Mesenchymal stem cell (in vitro differentiated cells and primary cell): ENCODE data around the gene SUSD3.

ENCODE experiments used
- DNase-seq: peaks from one replicate; pipeline ENCODE4 v3.0.0-alpha.2; 2013
- H2AFZ ChIP-seq: one replicate; pipeline ENCODE4 v1.6.1; 2013; ENCODE audit warnings: low read depth, mild to moderate bottlenecking, control low read depth, inconsistent platforms, low read length, moderate library complexity
- H2AK5ac ChIP-seq: 2 replicates; pipeline ENCODE4 v1.6.1; 2013; ENCODE audit warnings: low read length, moderate library complexity, mild to moderate bottlenecking, inconsistent platforms; ENCODE audit not compliant: severe bottlenecking
- H2BK120ac ChIP-seq: one replicate; pipeline ENCODE4 v1.6.1; 2013; ENCODE audit warnings: low read depth, mild to moderate bottlenecking, inconsistent platforms, low read length, moderate library complexity
- H2BK12ac ChIP-seq, 2 experiments: one replicate each; pipeline ENCODE4 v1.6.1; 2013; ENCODE audit warnings: inconsistent platforms in 2 of 2, low read length in 2 of 2, mild to moderate bottlenecking in 2 of 2, moderate library complexity in 2 of 2, control low read depth in 1 of 2
- H2BK15ac ChIP-seq: one replicate; pipeline ENCODE4 v1.6.1; 2013; ENCODE audit warnings: mild to moderate bottlenecking, low read depth, inconsistent platforms; ENCODE audit not compliant: poor library complexity, severe bottlenecking
- H2BK5ac ChIP-seq: 2 replicates; pipeline ENCODE4 v1.6.1; 2013; ENCODE audit warnings: low read depth, mild to moderate bottlenecking, low read length, control low read depth, inconsistent platforms; ENCODE audit not compliant: poor library complexity, severe bottlenecking
- H3K14ac ChIP-seq, 2 experiments: one replicate each; pipeline ENCODE4 v1.6.1; 2013; ENCODE audit warnings: inconsistent platforms in 2 of 2, low read length in 2 of 2, control low read depth in 1 of 2, mild to moderate bottlenecking in 1 of 2, moderate library complexity in 1 of 2
- H3K18ac ChIP-seq, 2 experiments: one replicate each; pipeline ENCODE4 v1.6.1; 2013; ENCODE audit warnings: inconsistent platforms in 2 of 2, low read length in 2 of 2, control low read depth in 1 of 2, low read depth in 1 of 2, mild to moderate bottlenecking in 1 of 2
- H3K23ac ChIP-seq, 2 experiments: one replicate each; pipeline ENCODE4 v1.6.1; 2013; ENCODE audit warnings: inconsistent platforms in 2 of 2, low read length in 2 of 2, mild to moderate bottlenecking in 2 of 2, moderate library complexity in 2 of 2, control low read depth in 1 of 2
- H3K27ac ChIP-seq: 2 replicates; pipeline ENCODE4 v1.5.1; 2013; ENCODE audit warnings: mild to moderate bottlenecking, moderate library complexity, low read length, control low read depth, inconsistent platforms; ENCODE audit not compliant: poor library complexity, severe bottlenecking
- H3K27me3 ChIP-seq, 2 experiments: 2 replicates each; pipeline versions ENCODE4 v1.6.1 to v1.7.0; 2013; ENCODE audit warnings: low read length in 2 of 2, mild to moderate bottlenecking in 2 of 2, moderate library complexity in 2 of 2, control low read depth in 1 of 2, inconsistent platforms in 1 of 2; ENCODE audit not compliant: control insufficient read depth in 1 of 2, insufficient read depth in 1 of 2
- H3K36me3 ChIP-seq, 2 experiments: 2 replicates each; pipeline versions ENCODE4 v1.6.1 to v1.7.0; 2013; ENCODE audit warnings: low read length in 2 of 2, control low read depth in 1 of 2, inconsistent platforms in 1 of 2, low read depth in 1 of 2, mild to moderate bottlenecking in 1 of 2; ENCODE audit not compliant: insufficient read depth in 2 of 2, control insufficient read depth in 1 of 2
- H3K4ac ChIP-seq, 2 experiments: one replicate each; pipeline ENCODE4 v1.6.1; 2013; ENCODE audit warnings: inconsistent platforms in 2 of 2, low read length in 2 of 2, mild to moderate bottlenecking in 2 of 2, moderate library complexity in 2 of 2, control low read depth in 1 of 2, low read depth in 1 of 2
- H3K4me1 ChIP-seq: 2 replicates; pipeline ENCODE4 v1.6.1; 2013; ENCODE audit warnings: low read depth, low read length, control low read depth; ENCODE audit not compliant: control insufficient read depth, insufficient read depth
- H3K4me2 ChIP-seq: 2 replicates; pipeline ENCODE4 v1.6.1; 2013; ENCODE audit warnings: low read length, mild to moderate bottlenecking, inconsistent platforms; ENCODE audit not compliant: poor library complexity, severe bottlenecking
- H3K4me3 ChIP-seq, 2 experiments: 2 replicates each; pipeline versions ENCODE4 v1.5.1 to v1.7.0; 2013; ENCODE audit warnings: low read length in 2 of 2, mild to moderate bottlenecking in 2 of 2, control low read depth in 1 of 2, low read depth in 1 of 2; ENCODE audit not compliant: insufficient read depth in 1 of 2
- H3K79me1 ChIP-seq: replicated peaks from 2 replicates; pipeline ENCODE4 v1.6.1; 2013; ENCODE audit warnings: mild to moderate bottlenecking, control low read depth, low read length, inconsistent platforms; ENCODE audit not compliant: poor library complexity, severe bottlenecking
- H3K9ac ChIP-seq: 2 replicates; pipeline ENCODE4 v1.7.0; 2013; ENCODE audit warnings: mild to moderate bottlenecking, low read length, moderate library complexity
- H3K9me3 ChIP-seq: 2 replicates; pipeline ENCODE4 v1.7.0; 2013; ENCODE audit warnings: mild to moderate bottlenecking, low read length; ENCODE audit not compliant: control insufficient read depth
- H4K8ac ChIP-seq: one replicate; pipeline ENCODE4 v1.6.1; 2013; ENCODE audit warnings: inconsistent platforms, mild to moderate bottlenecking, low read length, moderate library complexity
- H4K91ac ChIP-seq: one replicate; pipeline ENCODE4 v1.6.1; 2013; ENCODE audit warnings: mild to moderate bottlenecking, low read length, inconsistent platforms
- WGBS: methylation state at CpG from one replicate; pipeline ENCODE4 v1.1.7; 2013; ENCODE audit warnings: mixed read lengths; 5-methylcytosine and 5-hydroxymethylcytosine counted together

The SUSD3 gene

DNA sequence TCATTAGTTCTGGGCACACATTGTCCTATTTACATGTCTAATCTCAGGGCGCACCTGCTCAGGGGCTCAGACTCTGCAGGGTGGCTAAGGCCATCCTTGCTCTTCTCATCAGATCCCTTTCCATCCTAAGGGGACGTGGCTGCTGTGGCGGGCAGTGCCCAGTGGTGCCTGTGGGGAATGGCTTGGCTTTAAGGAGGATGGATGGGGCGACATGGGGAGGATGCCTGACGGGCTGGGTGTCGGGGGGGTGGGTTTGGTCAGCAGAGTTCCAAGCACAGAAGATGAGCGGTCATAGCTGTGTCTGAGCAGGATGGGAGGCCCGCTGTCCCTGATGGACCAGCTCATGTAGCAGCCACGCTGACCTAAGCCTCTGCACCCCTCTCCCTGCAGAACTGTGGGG is 40.9 kb upstream of the SUSD3 start:
- Histone ChIP-seq H3K27ac (no peak overlapping the region), H2AK5ac (no peak overlapping the region), H3K23ac (no peak overlapping the region), H2BK12ac (no peak overlapping the region), H2AFZ (no peak overlapping the region), H3K4me2 (no peak overlapping the region), H3K18ac (no peak overlapping the region), H3K79me1 (no peaks in the 10 kb centered on the region), H2BK15ac (no peak overlapping the region), H3K4me3 (no peak overlapping the region), H3K9me3 (no peaks in the 10 kb centered on the region), H4K8ac (no peak overlapping the region), H3K4me1 (no peaks in the 10 kb centered on the region), H2BK120ac (no peak overlapping the region), H2BK5ac (no peak overlapping the region), H3K14ac (no peak overlapping the region), H3K9ac (no peak overlapping the region), H3K36me3 (no peaks in the 10 kb centered on the region), H4K91ac (no peak overlapping the region), H3K27me3 (peaks cover 9 to 40% of the 10 kb centered on the region in 2 experiments), H3K4ac (no peak overlapping the region)
- WGBS: 80% methylated on average over 8 of the region's 9 CpGs
- DNase-seq: no peak

GRCh38 chr9:93020151-93020550 is 38.4 kb upstream of the SUSD3 start:
- H3K9me3 ChIP-seq: no peaks in the 10 kb centered on the region
- H2AK5ac ChIP-seq: no peak overlapping the region
- H4K91ac ChIP-seq: no peak overlapping the region
- H2BK15ac ChIP-seq: no peak overlapping the region
- H3K14ac ChIP-seq: no peak overlapping the region
- H4K8ac ChIP-seq: no peak overlapping the region
- H3K27ac ChIP-seq: no peak overlapping the region
- H3K4me1 ChIP-seq: no peaks in the 10 kb centered on the region
- peaks cover 9 to 25% of the 10 kb centered on the region in 2 experiments for H3K27me3 ChIP-seq
- no peak overlapping the region for H3K4me2 ChIP-seq
- DNase-seq: no peak
- no peak overlapping the region for H3K4me3 ChIP-seq
- H3K36me3 ChIP-seq: no peaks in the 10 kb centered on the region
- 92% methylated on average over 10 of the region's 11 CpGs for WGBS
- H3K23ac ChIP-seq: no peak overlapping the region
- no peak overlapping the region for H3K4ac ChIP-seq
- no peak overlapping the region for H2AFZ ChIP-seq
- H2BK120ac ChIP-seq: no peak overlapping the region
- H3K18ac ChIP-seq: no peak overlapping the region
- no peak overlapping the region for H3K9ac ChIP-seq
- no peak overlapping the region for H2BK5ac ChIP-seq
- no peaks in the 10 kb centered on the region for H3K79me1 ChIP-seq
- H2BK12ac ChIP-seq: no peak overlapping the region

DNA sequence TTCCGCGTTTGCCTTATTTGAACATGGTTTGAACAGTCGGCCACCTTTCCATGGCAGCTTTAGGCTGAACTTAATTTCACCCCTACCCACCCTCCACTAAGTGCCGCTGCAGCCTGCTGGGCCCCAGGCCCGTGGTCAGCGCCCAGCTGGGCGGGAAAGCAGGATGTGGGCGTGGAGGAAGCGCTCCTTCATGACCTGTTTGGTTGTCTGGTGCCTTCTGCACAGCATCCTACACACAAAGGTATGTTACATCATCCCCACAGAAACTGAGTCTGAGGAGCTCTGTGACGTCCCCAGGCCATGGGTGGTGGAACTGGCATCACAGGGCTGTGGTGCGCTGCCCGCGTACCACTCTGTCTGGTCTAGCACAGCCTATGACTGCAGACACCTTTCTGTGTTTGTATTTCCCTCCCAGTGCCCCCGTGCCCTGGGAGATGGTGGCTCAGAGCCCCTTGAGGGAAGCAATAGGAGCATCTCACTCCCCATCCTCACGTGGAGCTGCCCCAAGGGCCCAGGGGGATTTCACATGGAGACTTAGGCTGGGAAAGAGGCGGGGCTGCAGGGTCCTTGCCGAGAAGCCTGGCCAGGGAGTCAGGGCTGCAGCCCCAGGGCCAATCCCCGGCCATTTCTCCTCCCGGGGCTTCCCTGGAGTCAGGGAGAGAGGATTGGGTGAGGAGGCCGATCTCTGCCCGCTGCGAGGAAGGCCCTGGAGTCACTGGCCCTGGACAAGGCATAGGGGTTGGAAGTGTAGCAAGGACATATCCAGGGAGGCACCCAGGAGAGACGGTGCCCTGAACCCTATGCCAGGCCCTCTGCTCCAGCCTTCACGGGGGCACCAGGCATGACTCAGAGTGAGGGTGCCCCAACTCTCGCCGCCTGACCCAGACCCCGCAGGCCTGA is 37.5 kb upstream of the SUSD3 start:
- Histone ChIP-seq H3K79me1 (no peaks in the 10 kb centered on the region), H4K91ac (no peak overlapping the region), H3K4me2 (no peak overlapping the region), H3K23ac (no peak overlapping the region), H4K8ac (no peak overlapping the region), H3K36me3 (no peaks in the 10 kb centered on the region), H3K4ac (no peak overlapping the region), H3K9me3 (no peaks in the 10 kb centered on the region), H2AFZ (peak overlapping the region; percentile 32), H3K14ac (no peak overlapping the region), H2AK5ac (no peak overlapping the region), H3K27me3 (peaks cover 9 to 30% of the 10 kb centered on the region in 2 experiments), H3K4me3 (no peak overlapping the region), H2BK120ac (no peak overlapping the region), H2BK12ac (no peak overlapping the region), H2BK15ac (no peak overlapping the region), H3K4me1 (no peaks in the 10 kb centered on the region), H3K9ac (no peak overlapping the region), H3K27ac (no peak overlapping the region), H3K18ac (no peak overlapping the region), H2BK5ac (no peak overlapping the region)
- 82% methylated on average over 26 of the region's 27 CpGs for WGBS
- no peak for DNase-seq

DNA sequence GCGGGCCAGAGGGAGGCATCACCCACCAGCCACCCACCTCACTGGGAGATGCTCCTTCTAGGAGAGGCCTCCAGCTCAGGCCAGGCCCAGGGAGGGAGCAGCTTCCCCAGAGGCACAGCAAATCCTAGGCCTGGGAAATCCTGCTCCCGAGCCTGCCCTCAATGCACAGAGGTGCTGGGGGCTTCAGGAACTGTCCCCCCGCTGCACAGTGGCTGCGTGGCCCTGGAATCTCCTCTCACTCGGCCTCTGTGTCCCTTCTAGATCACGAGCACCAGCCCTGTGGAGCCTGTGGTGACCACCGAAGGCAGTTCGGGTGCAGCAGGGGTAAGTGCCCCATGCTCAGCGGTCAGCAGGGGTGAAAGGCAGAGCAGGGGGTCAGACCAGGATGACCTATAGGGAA is 36.4 kb upstream of the SUSD3 start:
- Histone ChIP-seq H2BK12ac (no peak overlapping the region), H3K9ac (no peak overlapping the region), H3K23ac (no peak overlapping the region), H2BK120ac (no peak overlapping the region), H3K4ac (no peak overlapping the region), H3K4me1 (no peaks in the 10 kb centered on the region), H4K91ac (no peak overlapping the region), H3K27ac (no peak overlapping the region), H3K14ac (no peak overlapping the region), H3K4me3 (no peak overlapping the region), H2BK5ac (no peak overlapping the region), H3K4me2 (no peak overlapping the region), H2AK5ac (no peak overlapping the region), H3K36me3 (no peaks in the 10 kb centered on the region), H2BK15ac (no peak overlapping the region), H3K27me3 (peaks cover 9 to 30% of the 10 kb centered on the region in 2 experiments), H3K79me1 (no peaks in the 10 kb centered on the region), H4K8ac (no peak overlapping the region), H2AFZ (no peak overlapping the region), H3K18ac (no peak overlapping the region), H3K9me3 (no peaks in the 10 kb centered on the region)
- 76% methylated on average over 9 of the region's 9 CpGs for WGBS
- DNase-seq: no peak
